Superior temporal gyrus (tissue), 1 donor: ENCODE results near the gene STK11IP.
A peak's percentile ranks its signal among the peaks of the same experiment; 100 is the strongest.

Experiments
- DNase-seq: peaks from one replicate; pipeline ENCODE4 v3.0.0-alpha.2; 2016; ENCODE audit errors: extremely low spot score

Gene STK11IP

GRCh38 chr2:219581346-219581745, 16.3 kb upstream of the STK11IP start:
- no peak for DNase-seq

- DNase-seq = no peak
Observed at GRCh38 chr2:219591091-219591490, 6.6 kb upstream of the STK11IP start.

GRCh38 chr2:219592736-219593135, 4.9 kb upstream of the STK11IP start:
- no peak for DNase-seq

GRCh38 chr2:219593154-219593553, 4.5 kb upstream of the STK11IP start:
- no peak for DNase-seq

- no peak for DNase-seq
Observed at GRCh38 chr2:219595256-219595655, 2.4 kb upstream of the STK11IP start.

GRCh38 chr2:219596954-219597551, 604 bp upstream of the STK11IP start:
- DNase-seq = peak; percentile 55

- DNase-seq = no peak
Observed at GRCh38 chr2:219598308-219599078, 836 bp downstream of the STK11IP start.

GRCh38 chr2:219603771-219604170, 6.1 kb downstream of the STK11IP start:
- DNase-seq = no peak

GRCh38 chr2:219605607-219605954, 7.9 kb downstream of the STK11IP start:
- no peak for DNase-seq

GRCh38 chr2:219607931-219608330, 10.3 kb downstream of the STK11IP start:
- no peak for DNase-seq

GRCh38 chr2:219608399-219608964, 10.8 kb downstream of the STK11IP start:
- DNase-seq = no peak

- no peak for DNase-seq
Observed at GRCh38 chr2:219609149-219609750, 11.6 kb downstream of the STK11IP start.

GRCh38 chr2:219611306-219611705, 13.6 kb downstream of the STK11IP start:
- DNase-seq = no peak

- DNase-seq = no peak
Observed at GRCh38 chr2:219611866-219612576, 14.4 kb downstream of the STK11IP start.

GRCh38 chr2:219612577-219613286, 15.1 kb downstream of the STK11IP start:
- DNase-seq = no peak

- DNase-seq = no peak
Observed at GRCh38 chr2:219613461-219614070, 15.9 kb downstream of the STK11IP start.

- DNase-seq = no peak
Observed at GRCh38 chr2:219614076-219614860, 16.6 kb downstream of the STK11IP start.

- DNase-seq = no peak
Observed at GRCh38 chr2:219615036-219615435, 17.4 kb downstream of the STK11IP start.

GRCh38 chr2:219615894-219616293, 18.2 kb downstream of the STK11IP start:
- no peak for DNase-seq

GRCh38 chr2:219616550-219616949, 18.9 kb downstream of the STK11IP start:
- DNase-seq = no peak
